LNCaP clone FGC (cell line): ENCODE measurements around the gene KRT86.
"Not testable (repeated sequence)": the region's sequence is repeated elsewhere in the genome, so short reads cannot be mapped to it uniquely, and the experiment has no call there.

Experiments used
- DNase-seq: peaks from one replicate; pipeline ENCODE4 v3.0.0-alpha.2; 2011; ENCODE audit warnings: low read depth
- H3K4me3 ChIP-seq: 2 replicates; pipeline ENCODE4 v1.5.1; 2011; ENCODE audit warnings: mild to moderate bottlenecking, low read depth, low read length, control low read depth
- CTCF ChIP-seq: IDR thresholded peaks from 2 replicates; pipeline ENCODE4 v1.5.1; 2012; ENCODE audit warnings: mild to moderate bottlenecking; ENCODE audit not compliant: control insufficient read depth, insufficient read depth; ENCODE audit errors: extremely low read depth

The KRT86 gene

GRCh38 chr12:52342781-52343490 is 68.5 kb downstream of the KRT86 start:
- H3K4me3 ChIP-seq = no peak overlapping the region
- no peak for DNase-seq
- TF ChIP-seq CTCF = no peak

GRCh38 chr12:52343550-52343949 is 69.1 kb downstream of the KRT86 start:
- no peak overlapping the region for H3K4me3 ChIP-seq
- TF ChIP-seq CTCF = no peak
- DNase-seq = no peak

GRCh38 chr12:52344111-52344510 is 69.7 kb downstream of the KRT86 start:
- DNase-seq = no peak
- H3K4me3 ChIP-seq = no peak overlapping the region
- no peak for TF ChIP-seq CTCF

- DNase-seq, H3K4me3 ChIP-seq: not testable (repeated sequence)
Observed at GRCh38 chr12:52345041-52345440, 70.6 kb downstream of the KRT86 start.

- H3K4me3 ChIP-seq = no peak overlapping the region
- no peak for TF ChIP-seq CTCF
- no peak for DNase-seq
Observed at GRCh38 chr12:52346593-52346992, 72.1 kb downstream of the KRT86 start.

GRCh38 chr12:52347016-52347415 is 72.6 kb downstream of the KRT86 start:
- no peak for TF ChIP-seq CTCF
- no peak for DNase-seq
- H3K4me3 ChIP-seq = no peak overlapping the region

GRCh38 chr12:52347551-52348510 is 73.4 kb downstream of the KRT86 start:
- TF ChIP-seq CTCF = no peak
- no peak for DNase-seq

More at GRCh38 chr12:52347551-52348510, 73.4 kb downstream of the KRT86 start:
- H3K4me3 ChIP-seq = no peak overlapping the region
